GM12891 (cell line): ENCODE data around the gene RASAL1.
A peak's percentile ranks its signal among the peaks of the same experiment; 100 is the strongest.

Experiments used
- DNase-seq: peaks from one replicate; pipeline ENCODE4 v3.0.0; 2011; ENCODE audit warnings: low spot score; ENCODE audit not compliant: insufficient read length
- FAIRE-seq: peaks from 2 replicates; lab custom pipeline; 2011; peaks lifted over from hg19 to GRCh38; lab: Jason Lieb, UNC
- PAX5 ChIP-seq: IDR thresholded peaks from 2 replicates; pipeline ENCODE4 v1.6.1; 2011; ENCODE audit warnings: low read length, moderate library complexity, mild to moderate bottlenecking; ENCODE audit not compliant: insufficient read depth, severe bottlenecking
- POLR2A ChIP-seq: IDR thresholded peaks from 2 replicates; pipeline ENCODE4 v1.6.1; 2011; ENCODE audit warnings: low read depth, low read length, control low read depth
- POLR2AphosphoS5 ChIP-seq: IDR thresholded peaks from 2 replicates; pipeline ENCODE4 v1.6.1; 2011; ENCODE audit warnings: low read depth, low read length, control low read depth
- POU2F2 ChIP-seq: IDR thresholded peaks from 2 replicates; pipeline ENCODE4 v1.6.1; 2011; ENCODE audit warnings: low read depth, mild to moderate bottlenecking, control low read depth, low read length, moderate library complexity
- SPI1 ChIP-seq: IDR thresholded peaks from 2 replicates; pipeline ENCODE4 v1.6.1; 2011; ENCODE audit warnings: low read depth, low read length, control low read depth
- TAF1 ChIP-seq: IDR thresholded peaks from 2 replicates; pipeline ENCODE4 v1.6.1; 2011; ENCODE audit warnings: low read depth, low read length, control low read depth

The RASAL1 gene

DNA sequence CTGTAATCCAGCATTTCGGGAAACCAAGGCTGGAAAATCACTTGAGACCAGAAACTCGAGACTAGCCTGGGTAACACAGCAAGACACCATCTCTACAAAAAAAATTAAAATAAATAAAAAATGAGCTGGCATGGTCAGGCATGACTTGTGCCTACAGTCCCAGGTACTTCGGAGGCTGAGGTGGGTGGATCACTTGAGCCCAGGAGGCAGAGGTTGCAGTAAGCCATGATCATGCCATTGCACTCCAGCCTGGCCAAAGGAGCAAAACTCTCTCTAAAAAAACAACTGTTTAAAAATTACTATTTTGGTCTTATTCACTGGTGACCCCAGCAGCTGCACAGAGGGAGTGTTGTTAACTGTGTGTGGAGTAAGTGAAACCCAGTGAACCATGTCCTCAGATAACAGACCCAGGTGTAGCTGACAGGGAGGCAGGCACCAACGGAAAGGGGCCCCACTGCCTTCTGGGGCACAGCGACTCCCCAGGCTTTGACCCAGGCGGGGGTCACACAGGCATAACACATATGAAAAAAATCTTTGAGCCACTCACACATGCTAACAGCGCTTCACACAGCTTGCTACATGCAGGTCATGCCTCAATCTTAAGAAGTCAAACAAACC is 37.6 kb upstream of the RASAL1 start:
- FAIRE-seq (peak; percentile 94), DNase-seq (no peak)

DNA sequence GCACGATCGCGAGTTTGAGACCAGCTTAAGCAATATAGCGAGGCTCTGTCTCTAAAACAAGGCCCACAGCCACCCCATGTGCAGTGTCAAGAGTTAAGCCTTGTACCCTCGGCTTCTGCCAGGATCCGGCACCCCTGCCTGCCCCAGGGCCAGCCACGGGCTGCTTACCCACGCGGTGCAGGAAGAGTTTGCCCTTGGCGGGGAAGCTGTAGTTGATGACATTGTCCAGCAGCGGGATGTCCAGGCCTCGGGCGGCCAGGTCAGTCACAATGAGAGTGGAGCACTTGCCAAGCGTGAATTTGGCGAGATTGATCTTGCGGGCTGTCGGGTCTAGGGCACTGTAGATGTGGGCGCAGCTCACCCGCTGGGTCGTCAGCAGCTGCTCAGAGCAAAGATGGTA is 36.6 kb upstream of the RASAL1 start:
- DNase-seq, result no peak
- TF ChIP-seq POLR2A (no peak), POU2F2 (no peak), PAX5 (no peak), POLR2AphosphoS5 (no peak)
- FAIRE-seq, result no peak

More for the DNA sequence above, 37.6 kb upstream of the RASAL1 start:
- TF ChIP-seq POLR2A (no peak), PAX5 (peak; percentile 86)

DNA sequence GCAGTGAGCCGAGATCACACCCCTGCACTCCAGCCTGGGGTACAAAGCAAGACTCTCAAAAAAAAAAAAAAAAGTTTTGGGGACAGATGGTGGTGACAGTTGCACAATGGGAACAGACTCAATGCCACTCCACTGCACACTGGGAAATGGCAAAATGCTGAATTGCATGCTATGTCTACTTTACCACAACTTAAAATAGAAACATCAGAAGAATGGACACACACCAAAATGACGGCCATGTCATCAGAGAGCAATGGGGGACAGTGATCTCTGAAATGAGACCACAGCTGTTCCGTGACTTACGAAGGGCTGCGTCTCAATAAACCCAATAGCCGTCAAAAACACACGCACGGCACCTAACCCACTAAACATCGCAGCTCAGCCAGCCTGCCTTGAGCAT is 36.0 kb upstream of the RASAL1 start:
- TF ChIP-seq TAF1 (no peak), POLR2A (no peak), POU2F2 (no peak), POLR2AphosphoS5 (no peak), PAX5 (no peak), SPI1 (no peak)
- DNase-seq (no peak), FAIRE-seq (peak; percentile 81)

DNA sequence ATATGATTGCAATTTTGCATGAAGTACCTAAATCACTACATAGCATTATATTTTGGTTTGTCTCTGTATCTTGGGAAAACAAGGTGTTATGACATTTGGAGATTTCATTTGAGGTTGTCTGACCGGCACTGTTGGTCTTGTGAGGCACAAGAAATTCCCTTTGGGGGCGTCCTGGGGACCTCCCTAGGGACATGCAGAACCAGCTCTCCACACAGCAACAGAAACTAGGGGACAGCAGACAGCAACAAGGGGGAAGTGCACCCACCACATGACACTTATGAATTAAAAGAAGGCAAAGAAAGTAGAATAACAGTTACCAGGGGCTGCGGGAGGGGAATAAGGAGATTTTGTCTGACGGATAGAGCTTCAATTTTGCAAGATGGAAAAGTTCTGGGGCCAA is 35.4 kb upstream of the RASAL1 start:
- DNase-seq (no peak), FAIRE-seq (peak; percentile 16)
- TF ChIP-seq SPI1, result peak; percentile 63
- TF ChIP-seq POLR2A, result no peak
- TF ChIP-seq POU2F2, result no peak

DNA sequence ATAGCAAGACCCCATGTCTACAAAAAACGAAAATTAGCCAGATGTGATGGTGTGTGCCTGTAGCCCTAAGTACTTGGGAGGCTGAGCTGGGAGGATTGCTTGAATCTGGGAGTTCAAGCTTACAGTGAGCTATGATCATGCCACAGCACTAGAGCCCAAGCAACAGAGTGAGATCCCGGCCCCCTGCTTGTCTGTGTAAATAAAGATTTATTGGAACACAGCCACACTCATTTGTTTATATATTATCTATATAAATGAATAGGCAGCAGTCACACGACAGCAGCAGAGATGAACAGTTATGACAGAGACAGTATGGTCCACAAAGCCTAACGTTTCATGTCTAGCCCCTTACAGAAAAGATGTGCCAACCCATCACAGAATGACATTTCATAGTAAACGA is 34.9 kb upstream of the RASAL1 start:
- no peak for DNase-seq
- TF ChIP-seq SPI1 (no peak), PAX5 (no peak), TAF1 (no peak), POU2F2 (no peak), POLR2A (no peak), POLR2AphosphoS5 (no peak)
- FAIRE-seq, result no peak

DNA sequence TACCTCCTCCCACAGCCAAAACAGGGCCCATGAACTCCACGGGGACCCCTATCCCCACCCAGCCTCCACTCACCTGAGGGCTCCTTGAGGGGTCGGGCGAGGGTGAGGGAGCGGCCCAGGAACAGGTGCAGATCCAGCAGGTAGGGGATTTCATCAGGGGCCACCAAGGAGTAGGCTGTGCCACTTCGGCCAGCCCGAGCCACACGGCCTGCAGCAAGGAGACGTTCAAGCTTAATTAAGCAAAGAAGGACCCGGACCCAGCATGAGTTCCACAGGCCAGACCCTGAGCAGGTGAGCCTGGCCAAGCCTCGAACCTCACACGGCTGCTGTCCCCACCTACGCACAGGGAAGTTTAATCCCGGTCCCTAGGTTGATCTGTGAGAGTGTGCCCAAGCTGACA is 34.1 kb upstream of the RASAL1 start:
- TF ChIP-seq POU2F2, result no peak
- no peak for TF ChIP-seq PAX5
- no peak for TF ChIP-seq SPI1
- TF ChIP-seq POLR2AphosphoS5, result no peak
- TF ChIP-seq TAF1, result no peak
- TF ChIP-seq POLR2A, result no peak
- FAIRE-seq (no peak), DNase-seq (no peak)

DNA sequence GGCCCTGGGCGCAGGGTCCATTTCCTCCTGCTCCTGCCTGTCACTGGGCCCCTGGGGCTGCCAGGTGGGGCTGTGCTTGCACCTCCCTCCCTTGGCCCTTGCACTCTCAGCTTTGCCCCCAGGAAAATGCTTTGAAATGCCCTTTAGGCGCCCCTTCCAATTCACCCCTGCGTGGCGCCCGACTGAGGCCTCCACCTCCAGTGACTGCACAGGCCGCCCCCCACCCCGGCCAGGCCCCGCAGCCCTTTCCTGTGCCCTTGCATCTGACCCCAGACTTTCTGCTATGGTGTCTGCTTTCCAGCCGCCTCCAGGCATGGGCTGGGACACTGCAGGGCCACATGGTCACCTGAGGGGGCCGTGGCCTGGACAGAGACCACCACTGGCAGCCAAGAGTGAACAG is 32.3 kb upstream of the RASAL1 start:
- FAIRE-seq, result no peak
- DNase-seq, result no peak
- TF ChIP-seq POU2F2 (no peak), POLR2AphosphoS5 (no peak), POLR2A (no peak), TAF1 (no peak), PAX5 (no peak), SPI1 (no peak)

DNA sequence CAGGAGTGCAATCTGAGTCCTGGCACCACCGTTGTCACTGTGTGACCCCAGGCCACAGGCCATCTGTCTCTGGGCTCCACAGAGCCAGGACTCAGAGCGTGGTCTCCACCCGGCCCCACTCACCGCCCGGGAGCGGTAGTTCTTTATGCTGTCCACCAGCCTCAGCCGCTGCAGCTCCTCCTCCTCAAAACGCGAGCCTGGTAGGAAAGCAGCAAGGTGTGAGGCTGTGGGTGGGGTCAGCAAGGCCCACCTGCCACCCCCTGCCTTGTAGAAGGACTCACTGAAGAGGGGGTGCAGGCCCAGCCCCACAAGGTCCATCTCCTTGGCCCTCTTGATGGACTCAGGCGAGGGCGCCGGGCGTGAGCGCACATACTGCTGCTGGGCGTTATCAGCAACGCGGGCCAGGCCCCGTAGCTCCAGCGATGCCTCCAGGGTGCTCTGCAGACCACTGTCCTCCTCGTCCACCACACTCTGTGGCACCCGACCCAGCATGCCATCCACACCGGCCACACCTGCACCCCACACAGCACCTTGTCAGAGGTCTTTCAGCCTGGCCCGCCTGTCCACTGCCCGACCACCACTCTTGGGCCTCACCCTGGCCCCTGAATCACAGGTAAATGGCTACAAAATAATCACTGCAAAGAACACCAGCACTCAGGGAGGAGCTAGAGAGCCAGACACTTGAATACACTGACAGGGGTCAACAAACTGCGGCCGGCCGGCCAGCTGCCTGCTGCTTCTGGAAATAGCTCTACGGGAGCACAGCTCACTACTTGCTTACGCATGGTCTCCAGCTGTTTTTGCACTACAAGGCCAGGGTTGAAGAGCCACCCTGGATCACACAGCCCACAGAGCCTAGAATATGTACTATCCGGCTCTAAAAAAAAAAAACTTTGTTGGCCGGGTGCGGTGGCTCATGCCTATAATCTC is 30.2 kb upstream of the RASAL1 start:
- TF ChIP-seq SPI1, result no peak
- TF ChIP-seq PAX5, result no peak
- TF ChIP-seq POU2F2, result no peak
- no peak for TF ChIP-seq POLR2AphosphoS5
- no peak for TF ChIP-seq POLR2A
- no peak for TF ChIP-seq TAF1
- FAIRE-seq, result no peak

DNA sequence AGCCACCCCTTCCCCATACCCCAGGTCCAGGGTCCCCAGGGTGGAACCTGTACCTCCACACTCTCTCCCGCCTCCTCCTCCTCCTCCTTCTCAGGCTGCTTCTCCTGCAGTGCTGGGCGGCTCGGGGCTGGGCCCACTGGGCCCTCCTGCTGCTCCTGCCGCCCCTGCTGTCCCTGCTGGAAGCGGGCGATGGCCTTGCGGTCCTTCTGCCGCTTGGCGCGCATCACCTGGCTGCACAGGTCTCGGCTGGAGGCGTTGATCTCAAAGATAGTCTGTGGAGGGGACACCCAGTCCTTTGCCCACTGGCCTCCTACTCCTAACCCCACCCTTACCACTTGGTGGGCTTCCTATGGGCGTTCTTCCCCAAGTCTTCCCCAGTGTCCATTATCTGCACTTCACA is 28.5 kb upstream of the RASAL1 start:
- DNase-seq, result no peak
- TF ChIP-seq SPI1 (no peak), POU2F2 (no peak)
- FAIRE-seq, result no peak

More for the DNA sequence above, 30.2 kb upstream of the RASAL1 start:
- no peak for DNase-seq

DNA sequence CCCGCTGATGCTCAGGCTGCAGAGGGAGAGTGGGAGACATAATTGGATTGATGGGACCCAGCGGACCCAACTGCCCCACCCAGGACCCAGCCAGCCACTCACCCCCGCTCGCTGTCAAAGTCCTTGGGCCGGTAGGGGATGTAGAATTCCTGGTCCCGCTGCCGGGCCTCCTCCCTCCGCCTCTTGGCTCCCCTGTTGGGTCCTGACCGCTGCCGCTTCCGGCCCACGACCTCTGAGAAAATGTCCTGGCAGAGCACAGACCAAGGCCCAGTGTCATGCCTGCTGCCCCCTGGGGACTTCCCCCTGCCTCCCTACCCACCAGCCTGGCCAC is 27.4 kb upstream of the RASAL1 start:
- no peak for FAIRE-seq
- TF ChIP-seq POLR2AphosphoS5 (no peak), PAX5 (no peak), TAF1 (no peak), SPI1 (no peak), POLR2A (no peak), POU2F2 (no peak)

More for the DNA sequence above, 27.4 kb upstream of the RASAL1 start:
- DNase-seq, result no peak
